Measurements from ENCODE around the gene PLXNA1. TPM values are rescaled to one million over a fixed set of nuclear protein-coding genes. Genes with fewer than 3 reads are reported as not detected.
A peak's percentile ranks its signal among the peaks of the same experiment; 100 is the strongest.

PLXNA1 gene
- polyA plus RNA-seq, 1 experiment: 57.2 TPM

DNA sequence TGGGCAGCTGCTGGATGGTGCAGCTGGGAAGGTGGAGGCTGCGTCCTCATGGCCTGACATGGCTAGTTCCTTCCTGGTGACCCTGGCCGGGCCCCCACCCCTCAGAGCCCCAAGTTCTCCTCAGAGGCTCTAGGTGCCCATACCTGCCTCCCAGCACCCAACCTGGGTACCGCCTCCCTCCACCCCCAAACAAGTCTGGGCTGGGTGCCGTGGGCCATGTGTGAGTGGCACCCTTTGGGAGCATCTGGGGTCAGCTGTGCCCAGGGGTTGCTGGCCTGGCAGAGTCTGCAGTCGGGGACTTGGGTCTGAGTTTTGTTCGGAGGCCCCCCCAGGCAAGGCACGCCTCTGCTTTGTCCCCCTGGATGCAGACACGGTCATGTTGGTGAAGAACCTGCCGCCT lies 10.5 kb downstream of the PLXNA1 start:
- DNase-seq (ENCODE audit: low read depth): no peak
- TF ChIP-seq, protein P1, sequence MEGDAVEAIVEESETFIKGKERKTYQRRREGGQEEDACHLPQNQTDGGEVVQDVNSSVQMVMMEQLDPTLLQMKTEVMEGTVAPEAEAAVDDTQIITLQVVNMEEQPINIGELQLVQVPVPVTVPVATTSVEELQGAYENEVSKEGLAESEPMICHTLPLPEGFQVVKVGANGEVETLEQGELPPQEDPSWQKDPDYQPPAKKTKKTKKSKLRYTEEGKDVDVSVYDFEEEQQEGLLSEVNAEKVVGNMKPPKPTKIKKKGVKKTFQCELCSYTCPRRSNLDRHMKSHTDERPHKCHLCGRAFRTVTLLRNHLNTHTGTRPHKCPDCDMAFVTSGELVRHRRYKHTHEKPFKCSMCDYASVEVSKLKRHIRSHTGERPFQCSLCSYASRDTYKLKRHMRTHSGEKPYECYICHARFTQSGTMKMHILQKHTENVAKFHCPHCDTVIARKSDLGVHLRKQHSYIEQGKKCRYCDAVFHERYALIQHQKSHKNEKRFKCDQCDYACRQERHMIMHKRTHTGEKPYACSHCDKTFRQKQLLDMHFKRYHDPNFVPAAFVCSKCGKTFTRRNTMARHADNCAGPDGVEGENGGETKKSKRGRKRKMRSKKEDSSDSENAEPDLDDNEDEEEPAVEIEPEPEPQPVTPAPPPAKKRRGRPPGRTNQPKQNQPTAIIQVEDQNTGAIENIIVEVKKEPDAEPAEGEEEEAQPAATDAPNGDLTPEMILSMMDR (IDR thresholded peaks at IDR 0.05; ENCODE audit: insufficient read depth, low read depth, low read length): no peak
- Histone ChIP-seq H3K27me3 (ENCODE audit: control insufficient read depth, insufficient read depth, low read length) (no peaks in the 10 kb centered on the region), H3K36me3 (ENCODE audit: control insufficient read depth, insufficient read depth, low read length) (peaks cover 34% of the 10 kb centered on the region), H3K4me3 (ENCODE audit: low read depth, low read length) (no peak overlapping the region)
- ChIA-PET CTCF (interaction anchor here (1.6 to 1.7 kb wide), 2 partner anchors 9 to 462 kb away, joined by 4 read pairs; no protein-coding TSS in a partner anchor), POLR2A (no interaction called here)

DNA sequence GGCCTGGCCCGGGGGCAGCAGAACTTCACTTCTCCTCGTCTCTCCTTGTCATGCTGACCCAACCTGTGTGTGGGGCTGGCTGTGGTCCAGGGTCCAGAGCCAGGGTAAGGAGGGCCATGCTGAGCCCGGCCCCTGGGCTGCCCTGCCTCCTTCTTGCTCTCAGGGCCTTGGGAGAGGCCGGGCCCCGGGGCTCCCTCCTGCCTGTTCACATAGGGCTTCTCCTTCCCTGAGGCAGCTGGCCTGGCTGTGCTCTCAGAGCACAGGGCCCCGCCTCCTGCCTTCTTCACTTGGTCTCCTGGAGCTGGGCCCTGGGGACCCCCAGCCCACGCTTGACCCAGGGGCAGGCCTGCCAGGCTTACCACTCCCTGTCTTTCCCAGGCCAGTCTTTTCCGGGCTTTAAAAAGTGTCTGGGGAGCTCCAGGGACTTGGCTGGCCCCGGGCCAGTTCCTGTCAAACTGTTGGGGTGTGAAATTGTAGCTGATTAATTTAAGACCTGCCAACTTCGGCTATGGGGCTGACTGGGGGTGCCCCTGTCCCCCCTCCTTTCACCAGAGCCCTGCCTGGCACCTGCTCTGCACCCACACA lies 11.8 kb downstream of the PLXNA1 start:
- CTCF ChIA-PET: interaction anchor here (1.2 to 4.4 kb wide), 4 partner anchors 7 to 461 kb away, joined by 3 to 16 read pairs (median 4); no protein-coding TSS in a partner anchor
- Histone ChIP-seq H3K4me3 (ENCODE audit: low read depth, low read length) (no peak overlapping the region), H3K36me3 (ENCODE audit: control insufficient read depth, insufficient read depth, low read length) (peaks cover 22% of the 10 kb centered on the region), H3K27me3 (ENCODE audit: control insufficient read depth, insufficient read depth, low read length) (no peaks in the 10 kb centered on the region)
- TF ChIP-seq, protein P1 (IDR thresholded peaks at IDR 0.05; ENCODE audit: insufficient read depth, low read depth, low read length): no peak
- POLR2A ChIA-PET: no interaction called here
- no peak for DNase-seq (ENCODE audit: low read depth)

DNA sequence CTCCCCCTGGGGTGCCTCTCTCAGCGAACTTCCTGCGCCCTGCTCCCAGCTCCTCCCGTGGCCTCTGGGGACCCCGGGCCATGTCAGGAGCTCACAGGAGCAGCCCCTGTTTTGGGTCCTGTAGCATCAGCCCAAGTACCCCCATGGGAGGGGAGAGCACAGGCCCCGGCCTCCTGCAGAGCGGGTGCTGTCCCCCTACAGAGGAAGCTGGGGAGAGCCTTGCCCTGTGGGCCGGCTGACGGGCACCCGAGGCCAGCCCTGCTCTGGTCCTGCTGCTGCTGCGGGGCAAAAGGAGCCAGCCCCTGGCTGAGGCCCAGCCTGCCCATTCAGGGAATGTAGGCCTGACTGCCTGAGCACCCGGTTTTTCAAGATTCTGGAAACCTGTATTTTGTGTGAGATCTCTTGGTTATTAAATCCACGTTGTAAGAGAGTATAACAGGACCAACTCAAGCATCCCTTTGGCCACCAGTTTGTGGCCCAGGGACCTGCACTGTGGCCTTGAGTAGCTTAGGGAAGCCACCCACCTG lies 12.4 kb downstream of the PLXNA1 start:
- Histone ChIP-seq H3K27me3 (ENCODE audit: control insufficient read depth, insufficient read depth, low read length) (no peaks in the 10 kb centered on the region), H3K4me3 (ENCODE audit: low read depth, low read length) (no peak overlapping the region), H3K36me3 (ENCODE audit: control insufficient read depth, insufficient read depth, low read length) (peaks cover 17% of the 10 kb centered on the region)
- no peak for DNase-seq (ENCODE audit: low read depth)
- POLR2A ChIA-PET: no interaction called here
- TF ChIP-seq, protein P1 (IDR thresholded peaks at IDR 0.05; ENCODE audit: insufficient read depth, low read depth, low read length): no peak
- CTCF ChIA-PET: interaction anchor here (0.7 to 4.4 kb wide), 5 partner anchors 9 to 460 kb away, joined by 3 to 16 read pairs (median 4); no protein-coding TSS in a partner anchor

DNA sequence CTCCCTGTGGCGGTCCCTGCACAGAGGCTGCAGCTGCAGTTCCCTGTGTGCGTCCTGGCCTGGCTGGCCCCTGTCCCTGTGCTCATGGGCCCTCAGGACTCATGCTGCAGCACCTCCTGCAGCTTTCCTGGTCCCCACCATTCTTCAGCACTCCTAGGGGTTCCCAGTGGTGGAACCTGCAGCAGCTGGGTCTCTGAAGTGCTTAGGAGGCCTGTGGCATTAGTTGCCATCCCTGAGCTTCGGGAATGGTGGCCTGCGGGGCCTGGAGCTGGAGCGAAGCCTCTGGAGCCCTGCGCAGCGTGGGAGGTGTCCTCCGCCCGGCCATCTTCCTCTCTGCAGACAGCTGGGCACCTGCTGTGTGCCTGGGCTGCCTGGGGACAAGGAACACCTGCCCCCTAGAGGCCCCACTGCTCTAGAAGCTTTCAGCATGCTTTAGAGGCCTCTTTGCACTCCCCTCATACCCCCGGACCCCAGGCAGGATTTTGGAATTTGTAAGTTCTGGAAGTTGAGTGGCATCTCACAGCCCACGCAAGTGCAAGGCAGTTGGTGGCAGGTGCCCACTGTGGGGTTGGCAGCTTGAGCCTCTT lies 13.1 kb downstream of the PLXNA1 start:
- H3K4me3 ChIP-seq (ENCODE audit: low read depth, low read length): no peak overlapping the region
- no peaks in the 10 kb centered on the region for H3K27me3 ChIP-seq (ENCODE audit: control insufficient read depth, insufficient read depth, low read length)
- ChIA-PET POLR2A (no interaction called here), CTCF (interaction anchor here (0.7 to 4.4 kb wide), 6 partner anchors 10 to 312 kb away, joined by 3 to 16 read pairs (median 3); partner anchors contain the start of gene PLXNA1)
- no peak for DNase-seq (ENCODE audit: low read depth)
- peaks cover 14% of the 10 kb centered on the region for H3K36me3 ChIP-seq (ENCODE audit: control insufficient read depth, insufficient read depth, low read length)
- TF ChIP-seq, protein P1 (IDR thresholded peaks at IDR 0.05; ENCODE audit: insufficient read depth, low read depth, low read length): peak; percentile 30; the same call in 1 of the 2 replicates

DNA sequence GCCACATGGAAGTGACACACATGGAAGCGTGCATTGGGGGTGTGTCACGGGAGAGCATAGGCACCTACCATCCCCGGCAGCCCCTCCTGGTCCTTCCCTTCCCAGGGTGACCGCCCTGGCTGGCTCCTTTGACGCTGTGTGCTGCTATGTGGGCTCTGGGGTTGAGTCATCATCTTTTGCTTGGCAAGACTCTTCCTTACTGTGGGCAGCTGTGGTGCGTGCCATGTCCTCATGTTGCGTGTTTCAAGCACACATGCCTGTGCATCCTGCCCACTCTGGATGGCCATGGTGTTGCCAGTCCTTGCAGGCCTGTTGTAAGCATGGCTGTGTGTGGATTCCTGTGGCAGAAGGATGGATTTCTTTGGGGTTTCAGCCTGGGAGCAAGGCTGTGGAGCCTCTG lies 14.0 kb downstream of the PLXNA1 start:
- no peak overlapping the region for H3K4me3 ChIP-seq (ENCODE audit: low read depth, low read length)
- no peaks in the 10 kb centered on the region for H3K27me3 ChIP-seq (ENCODE audit: control insufficient read depth, insufficient read depth, low read length)
- TF ChIP-seq, protein P1 (IDR thresholded peaks at IDR 0.05; ENCODE audit: insufficient read depth, low read depth, low read length): no peak
- no peak for DNase-seq (ENCODE audit: low read depth)
- ChIA-PET CTCF (interaction anchor here (0.9 to 4.4 kb wide), 4 partner anchors 14 to 313 kb away, joined by 3 to 16 read pairs (median 3); partner anchors contain the start of gene PLXNA1), POLR2A (no interaction called here)
- peaks cover 10% of the 10 kb centered on the region for H3K36me3 ChIP-seq (ENCODE audit: control insufficient read depth, insufficient read depth, low read length)
